SHP77 treated with DMSO at 0.1 percent for 48 hours (cell line): ENCODE data around the gene SERPINA3.

Source experiments
- DNase-seq: peaks from one replicate; lab custom pipeline; 2025; lab: John Stamatoyannopoulos, UW

The SERPINA3 gene

GRCh38 chr14:94613720-94614644 is 1.8 kb downstream of the SERPINA3 start:
- DNase-seq: no peak

DNA sequence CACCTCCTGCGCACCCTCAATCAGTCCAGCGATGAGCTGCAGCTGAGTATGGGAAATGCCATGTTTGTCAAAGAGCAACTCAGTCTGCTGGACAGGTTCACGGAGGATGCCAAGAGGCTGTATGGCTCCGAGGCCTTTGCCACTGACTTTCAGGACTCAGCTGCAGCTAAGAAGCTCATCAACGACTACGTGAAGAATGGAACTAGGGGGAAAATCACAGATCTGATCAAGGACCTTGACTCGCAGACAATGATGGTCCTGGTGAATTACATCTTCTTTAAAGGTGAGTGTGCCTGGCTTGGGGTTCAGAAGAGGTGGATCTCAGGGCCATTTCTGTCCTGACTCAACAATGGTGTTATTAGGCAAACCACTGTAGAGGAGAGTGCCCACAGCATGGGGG is 2.6 kb downstream of the SERPINA3 start:
- no peak for DNase-seq

DNA sequence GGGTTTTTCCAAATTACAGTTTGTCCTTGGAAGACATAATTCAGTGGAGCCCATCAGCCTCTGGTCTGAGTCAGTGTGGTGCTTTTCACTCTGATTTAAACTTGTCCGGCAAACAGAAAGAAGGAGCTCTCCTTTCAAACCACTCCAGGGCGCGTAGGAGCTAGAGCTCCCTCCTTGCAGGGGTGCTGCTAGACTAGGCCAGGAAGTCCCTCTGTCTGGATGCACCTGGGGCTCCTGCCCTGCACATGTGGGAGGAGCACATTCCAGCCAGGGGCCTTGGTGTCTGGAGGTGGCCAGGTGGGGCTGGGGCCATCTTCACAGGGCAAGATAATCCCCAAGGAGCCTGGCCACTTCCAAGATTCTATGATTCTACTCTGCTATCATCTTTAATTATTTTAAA is 3.1 kb downstream of the SERPINA3 start:
- no peak for DNase-seq

DNA sequence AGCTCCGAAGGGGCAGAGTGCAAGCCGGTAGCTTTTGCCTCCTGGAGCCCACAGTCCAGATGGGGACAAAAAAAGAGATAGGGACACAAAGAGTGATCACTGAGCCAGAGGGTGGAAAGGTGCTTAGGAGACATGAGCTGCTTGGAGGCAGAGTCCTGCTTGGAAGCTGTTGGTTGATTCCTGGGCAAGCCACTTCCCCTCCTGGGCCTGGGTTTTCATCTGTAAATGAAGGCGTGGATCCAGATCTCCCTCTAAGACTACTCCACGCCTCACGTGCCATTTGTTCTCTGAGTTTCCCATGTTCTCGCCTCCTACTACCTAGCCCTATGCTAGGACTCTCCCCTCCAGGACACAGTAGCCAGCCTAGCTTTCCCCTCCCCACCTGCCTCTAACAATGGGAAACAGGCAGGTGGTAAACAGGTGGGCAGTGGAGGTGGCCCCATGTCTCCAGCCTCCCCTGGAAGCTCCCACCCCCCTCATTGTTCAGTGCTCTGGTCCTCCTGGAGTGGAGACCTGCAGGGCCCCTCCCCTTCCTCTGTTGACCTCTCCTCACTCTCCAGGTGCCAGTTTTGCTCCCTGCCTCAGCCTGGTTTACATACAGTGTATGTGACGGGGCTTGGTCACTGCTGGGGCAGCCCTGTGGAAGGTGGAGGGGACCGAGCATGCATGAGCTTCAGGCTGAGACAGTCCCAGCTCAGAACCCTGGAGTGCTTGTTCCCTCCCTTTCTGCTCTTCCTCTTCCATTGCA is 3.8 kb downstream of the SERPINA3 start:
- DNase-seq: no peak

DNA sequence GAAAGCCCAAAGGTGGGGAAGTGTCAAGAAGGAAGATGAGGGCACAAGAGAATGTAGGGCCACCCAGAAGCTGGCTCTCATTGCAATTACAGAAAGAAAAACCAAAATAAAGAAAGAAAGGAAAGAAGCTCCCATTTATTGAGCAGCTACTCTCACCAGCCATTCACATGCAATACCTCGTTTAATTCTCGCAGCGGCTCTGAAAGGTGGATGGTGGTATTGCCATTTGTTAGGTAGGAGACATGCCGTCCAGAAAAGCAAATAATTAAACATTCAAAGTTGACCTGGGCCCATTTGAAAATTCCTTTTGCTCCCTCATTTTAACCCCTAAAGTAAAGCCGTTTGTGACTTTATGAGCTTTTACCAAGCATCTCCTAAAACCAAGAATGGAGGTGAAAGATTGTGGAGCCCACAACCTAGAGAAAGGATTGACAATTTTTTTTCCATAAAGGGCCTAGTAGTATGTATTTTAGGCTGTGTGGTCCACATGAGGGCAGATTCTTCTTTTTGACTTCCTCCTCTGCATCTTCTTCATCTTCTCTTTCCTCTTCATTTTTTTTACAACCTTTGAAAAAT is 5.3 kb downstream of the SERPINA3 start:
- no peak for DNase-seq

GRCh38 chr14:94617988-94618822 is 6.0 kb downstream of the SERPINA3 start:
- DNase-seq: no peak

DNA sequence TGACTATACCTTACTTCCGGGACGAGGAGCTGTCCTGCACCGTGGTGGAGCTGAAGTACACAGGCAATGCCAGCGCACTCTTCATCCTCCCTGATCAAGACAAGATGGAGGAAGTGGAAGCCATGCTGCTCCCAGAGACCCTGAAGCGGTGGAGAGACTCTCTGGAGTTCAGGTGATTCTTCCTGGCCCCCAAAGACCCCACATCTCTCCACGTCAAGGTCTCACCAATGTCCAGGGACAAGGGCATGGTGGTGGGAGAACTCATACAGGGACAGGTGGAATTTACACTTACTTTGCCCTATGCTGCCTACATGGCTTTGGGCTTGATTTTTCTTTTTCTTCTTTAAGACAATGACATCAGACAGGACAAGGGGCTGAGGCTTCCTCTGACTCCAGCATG is 7.1 kb downstream of the SERPINA3 start:
- DNase-seq: no peak

DNA sequence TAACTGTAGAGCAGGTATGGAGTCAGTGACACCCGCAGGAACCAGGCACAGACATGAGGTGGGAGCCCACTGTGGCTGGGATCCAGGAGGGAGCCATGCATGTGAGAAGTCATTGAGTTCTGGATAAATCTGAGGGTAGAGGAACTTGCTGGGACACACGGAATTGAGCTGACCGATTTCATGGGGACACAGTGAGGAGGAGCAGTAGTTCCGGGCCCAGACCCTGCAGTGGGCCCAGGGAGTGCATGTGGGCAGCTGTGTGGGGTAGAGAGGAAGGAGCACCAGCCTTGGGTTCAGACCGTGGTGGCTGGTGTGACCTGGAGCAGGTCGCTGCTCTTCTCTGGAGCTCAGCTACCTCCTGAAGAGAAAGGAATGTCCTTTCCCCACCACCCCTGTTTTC is 8.4 kb downstream of the SERPINA3 start:
- no peak for DNase-seq

- DNase-seq: no peak
These were observed 9.4 kb downstream of the SERPINA3 start for GRCh38 chr14:94621358-94622134.

GRCh38 chr14:94622653-94623421 is 10.6 kb downstream of the SERPINA3 start:
- no peak for DNase-seq

- DNase-seq: no peak
These were observed 11.2 kb downstream of the SERPINA3 start for GRCh38 chr14:94623422-94623809.

DNA sequence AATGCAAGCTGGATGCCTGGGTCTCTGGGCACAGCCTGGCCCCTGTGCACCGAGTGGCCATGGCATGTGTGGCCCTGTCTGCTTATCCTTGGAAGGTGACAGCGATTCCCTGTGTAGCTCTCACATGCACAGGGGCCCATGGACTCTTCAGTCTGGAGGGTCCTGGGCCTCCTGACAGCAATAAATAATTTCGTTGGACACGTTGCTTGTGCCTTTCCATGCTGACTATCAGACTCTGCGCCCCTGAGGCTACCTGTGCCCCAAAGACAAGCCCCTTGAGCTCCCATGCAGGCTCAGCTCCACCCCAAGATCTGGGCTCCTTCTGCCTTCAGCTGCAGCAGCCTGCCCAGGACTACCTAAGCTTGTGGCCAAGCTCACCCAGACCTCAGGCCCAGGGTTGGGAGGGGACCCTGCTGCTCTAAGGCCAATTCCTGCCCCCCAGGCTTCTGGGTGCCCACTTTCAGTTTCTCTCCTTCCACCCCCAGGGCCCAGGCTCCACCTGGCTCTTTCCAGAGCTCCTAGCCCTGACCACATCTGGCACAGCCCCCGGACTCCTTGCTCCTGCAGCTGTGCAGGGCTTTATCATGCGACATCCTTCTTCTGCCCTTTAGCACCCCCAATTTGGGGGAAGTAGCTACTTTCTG is 11.8 kb downstream of the SERPINA3 start:
- DNase-seq: no peak

GRCh38 chr14:94624537-94625352 is 12.6 kb downstream of the SERPINA3 start:
- no peak for DNase-seq

GRCh38 chr14:94625353-94625635 is 13.1 kb downstream of the SERPINA3 start:
- no peak for DNase-seq

DNA sequence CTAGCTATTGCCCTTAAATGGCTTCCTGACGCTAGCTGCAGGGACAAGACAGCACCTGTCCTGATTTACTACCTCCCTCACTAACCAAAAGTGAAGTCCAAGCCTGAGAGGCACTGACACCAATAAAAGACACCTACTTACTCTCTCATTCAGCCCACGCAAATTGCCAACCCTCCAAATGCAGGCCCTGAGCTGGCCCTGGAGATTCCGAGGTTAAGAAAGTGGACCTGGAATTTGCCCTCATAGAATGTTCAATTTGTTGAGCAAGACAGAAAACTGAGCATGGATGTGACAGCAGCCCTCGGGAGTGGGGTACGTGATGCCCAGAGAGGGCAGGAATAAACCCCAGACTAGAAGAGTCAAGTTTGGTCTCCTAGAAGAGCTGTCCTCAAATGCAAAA is 16.4 kb downstream of the SERPINA3 start:
- no peak for DNase-seq

- DNase-seq: no peak
These were observed 18.2 kb downstream of the SERPINA3 start for GRCh38 chr14:94630396-94630795.

DNA sequence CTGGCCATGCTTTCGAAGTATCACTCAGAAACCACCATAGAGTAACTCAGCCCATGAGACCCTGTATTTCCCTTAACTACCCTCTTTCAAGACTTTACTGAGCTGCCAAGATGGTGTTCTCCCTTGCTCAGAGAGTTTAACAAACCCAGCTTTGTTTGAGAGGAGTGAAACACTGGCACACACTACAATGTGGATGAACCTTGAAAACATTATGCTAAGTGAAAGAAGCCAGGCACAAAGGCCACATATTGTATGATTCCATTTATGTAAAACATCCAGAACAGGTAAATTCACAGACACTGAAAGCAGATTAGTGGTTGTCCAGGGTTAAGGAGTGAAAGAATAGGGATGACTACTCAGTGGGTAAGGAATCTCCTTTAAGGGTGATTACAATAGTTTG is 18.9 kb downstream of the SERPINA3 start:
- no peak for DNase-seq

DNA sequence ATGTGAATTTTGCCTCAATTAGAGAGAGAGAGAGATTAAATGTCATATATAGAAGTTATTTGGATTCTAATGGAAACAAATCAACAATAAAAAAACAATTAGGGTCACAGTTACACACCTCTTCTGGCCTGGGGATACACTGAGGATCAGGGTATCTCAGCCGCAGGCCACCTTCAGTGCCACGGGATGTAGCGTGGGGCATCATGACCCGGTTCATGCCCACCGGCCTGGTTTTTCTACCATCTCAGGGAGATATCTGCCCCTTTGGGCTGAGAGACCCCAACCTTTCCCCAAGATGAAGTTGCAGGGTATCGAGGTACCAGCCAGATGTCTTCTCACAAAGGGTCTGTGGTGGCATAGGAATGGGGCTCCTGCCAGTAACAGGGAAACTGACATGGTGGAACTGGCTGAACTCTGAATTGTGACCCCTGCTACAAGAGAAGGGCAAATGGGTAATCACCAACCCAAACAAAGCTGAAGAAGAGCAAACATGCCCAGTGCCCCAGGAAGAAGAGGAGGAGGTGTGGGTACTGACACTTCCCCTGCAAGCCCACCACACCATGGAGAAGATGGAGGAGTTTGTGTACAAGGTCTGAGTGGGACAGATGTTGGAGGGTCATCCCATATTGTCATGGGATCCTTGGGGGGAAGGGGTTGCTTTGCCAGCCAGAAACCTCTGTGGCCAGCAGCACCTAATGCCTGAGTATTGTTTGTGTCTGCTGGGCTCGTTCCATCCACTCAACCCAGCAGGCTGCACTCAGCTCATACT is 19.5 kb downstream of the SERPINA3 start:
- no peak for DNase-seq

DNA sequence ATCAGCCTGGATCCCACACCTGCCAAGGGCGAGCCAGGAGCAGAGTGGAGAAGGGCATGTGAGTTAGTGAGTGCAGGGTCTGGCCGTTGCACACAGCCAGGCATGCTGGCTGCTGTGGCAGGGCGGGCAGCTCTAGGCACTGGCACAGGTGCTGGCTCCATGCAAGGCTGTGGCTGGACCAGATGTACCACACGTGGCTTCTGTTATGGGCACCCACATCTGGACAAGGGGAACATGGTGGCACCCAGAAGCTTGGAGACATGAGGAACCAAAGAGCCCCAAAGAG is 20.1 kb downstream of the SERPINA3 start:
- no peak for DNase-seq
